MCF 10A (cell line): ENCODE data around the gene RFX3. TPM values are rescaled to one million over a fixed set of nuclear protein-coding genes. Genes with fewer than 3 reads are reported as not detected.

ENCODE experiments used
- BruUV-seq: library from RNA; stranded (reverse); fragments of 400-500 nt; replicated peaks from 2 replicates; lab custom pipeline; 2021; lab: Mats Ljungman, UMichigan
- CTCF ChIA-PET: fragments of 300-600 bp; sonication (Branson Sonifier 250); formaldehyde crosslinking; extraction: SDS; loops from one replicate; lab custom pipeline; 2021; ENCODE audit warnings: antibody characterized with exemption, inconsistent platforms; lab: Yijun Ruan, JAX
- POLR2A ChIA-PET: fragments of 300-600, 350-650 bp; sonication (Branson Sonifier 250); formaldehyde crosslinking; extraction: SDS; loops from one replicate; lab custom pipeline; 2020; ENCODE audit warnings: antibody characterized with exemption, inconsistent platforms; lab: Yijun Ruan, JAX
- DNase-seq: peaks from one replicate; pipeline ENCODE4 v3.0.0-alpha.2; 2018; ENCODE audit not compliant: unreplicated experiment
- H3K27ac Mint-ChIP-seq: one replicate; pipeline ENCODE4 v1.8.0; 2022; ENCODE audit warnings: mild to moderate bottlenecking, low read depth, mixed read lengths; ENCODE audit not compliant: unreplicated experiment
- H3K27me3 Mint-ChIP-seq: one replicate; pipeline ENCODE4 v1.8.0; 2022; ENCODE audit warnings: mixed read lengths; ENCODE audit not compliant: insufficient read depth, unreplicated experiment
- H3K36me3 Mint-ChIP-seq: one replicate; pipeline ENCODE4 v1.8.0; 2022; ENCODE audit warnings: mild to moderate bottlenecking, moderate library complexity, mixed read lengths; ENCODE audit not compliant: insufficient read depth, unreplicated experiment
- H3K4me1 Mint-ChIP-seq: one replicate; pipeline ENCODE4 v1.8.0; 2022; ENCODE audit warnings: mixed read lengths; ENCODE audit not compliant: insufficient read depth, unreplicated experiment
- H3K4me3 Mint-ChIP-seq: one replicate; pipeline ENCODE4 v1.8.0; 2022; ENCODE audit warnings: mild to moderate bottlenecking, moderate library complexity, mixed read lengths; ENCODE audit not compliant: unreplicated experiment
- H3K9me3 Mint-ChIP-seq: one replicate; pipeline ENCODE4 v1.8.0; 2022; ENCODE audit warnings: mixed read lengths; ENCODE audit not compliant: unreplicated experiment
- CTCF ChIP-seq: fragments of 200-600 bp; IDR thresholded peaks from one replicate; pipeline ENCODE4 v1.8.0; 2022; ENCODE audit warnings: antibody characterized with exemption, mild to moderate bottlenecking; ENCODE audit not compliant: unreplicated experiment
- intact Hi-C: fragments of 100-400 bp; cut with micrococcal nuclease; formaldehyde crosslinking; loops from 2 replicates; pipeline ENCODE4 v1.14.1; 2022
- total RNA-seq: library from RNA; stranded (reverse); gene quantifications from 2 replicates; pipeline ENCODE4 v1.2.3, GENCODE V29; 2022

Gene RFX3
- total RNA-seq, 1 experiment from 2014 or later = 9.7 TPM

GRCh38 chr9:3553076-3553765 is 27.4 kb upstream of the RFX3 start:
- no peak for DNase-seq
- no peak for TF ChIP-seq CTCF
- Mint-ChIP-seq H3K36me3 (peaks cover 15% of the 10 kb centered on the region), H3K27me3 (no peaks in the 10 kb centered on the region), H3K9me3 (no peaks in the 10 kb centered on the region), H3K4me3 (no peak overlapping the region), H3K4me1 (no peaks in the 10 kb centered on the region), H3K27ac (no peak overlapping the region)
- intact Hi-C loops = no loop called here
- ChIA-PET CTCF (interaction anchor here (1.1 kb wide), 1 partner anchor 85 kb away, joined by 4 read pairs; no protein-coding TSS in a partner anchor), POLR2A (no interaction called here)
- no TSS peak for BruUV-seq

DNA sequence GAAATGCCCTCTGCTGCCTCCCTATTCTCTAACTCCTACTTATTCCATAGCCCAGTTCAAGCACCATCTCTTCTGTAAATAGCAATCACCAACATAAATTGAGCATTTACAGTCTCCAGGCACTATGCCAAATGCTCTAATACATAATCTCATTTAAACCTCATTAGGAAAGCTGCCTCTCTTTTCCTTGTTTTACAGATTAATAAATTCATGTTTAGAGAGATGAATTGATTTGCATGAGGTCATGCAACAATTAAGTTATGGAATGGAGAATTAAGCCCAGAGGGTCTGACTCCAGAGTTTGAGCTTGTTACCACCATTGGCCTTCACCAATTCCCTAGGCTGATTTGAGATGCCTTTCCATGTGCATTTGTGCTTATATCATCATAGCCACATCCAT is 23.4 kb upstream of the RFX3 start:
- no peak for TF ChIP-seq CTCF
- H3K4me1 Mint-ChIP-seq = no peaks in the 10 kb centered on the region
- intact Hi-C loops = no loop called here
- no peaks in the 10 kb centered on the region for H3K9me3 Mint-ChIP-seq
- no peak overlapping the region for H3K27ac Mint-ChIP-seq
- no peak for DNase-seq
- no peak overlapping the region for H3K4me3 Mint-ChIP-seq
- POLR2A ChIA-PET = no interaction called here
- no TSS peak for BruUV-seq
- CTCF ChIA-PET = interaction anchor here (0.6 kb wide), 1 partner anchor 1116 kb away, joined by 3 read pairs; no protein-coding TSS in a partner anchor
- peaks cover 17% of the 10 kb centered on the region for H3K36me3 Mint-ChIP-seq
- no peaks in the 10 kb centered on the region for H3K27me3 Mint-ChIP-seq

DNA sequence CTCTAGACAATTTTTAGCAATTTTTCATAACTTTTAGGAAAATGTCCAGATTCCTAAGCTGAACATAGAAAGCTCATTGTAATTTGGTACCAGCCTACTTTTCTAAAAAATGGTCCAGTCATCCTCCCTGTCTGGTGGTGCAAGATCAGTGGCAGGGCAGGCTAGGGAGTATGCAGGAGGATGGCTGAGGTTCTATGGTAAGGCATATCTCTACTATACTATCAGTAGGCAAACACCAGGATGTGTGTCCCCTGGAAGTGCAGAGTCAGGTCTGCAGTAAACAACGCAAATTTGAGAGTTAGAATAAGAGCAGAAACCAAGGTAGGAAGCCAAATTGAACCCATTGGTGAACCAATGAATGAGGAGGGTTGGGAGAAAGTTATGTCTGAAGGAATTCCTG is 22.8 kb upstream of the RFX3 start:
- no peak for TF ChIP-seq CTCF

DNA sequence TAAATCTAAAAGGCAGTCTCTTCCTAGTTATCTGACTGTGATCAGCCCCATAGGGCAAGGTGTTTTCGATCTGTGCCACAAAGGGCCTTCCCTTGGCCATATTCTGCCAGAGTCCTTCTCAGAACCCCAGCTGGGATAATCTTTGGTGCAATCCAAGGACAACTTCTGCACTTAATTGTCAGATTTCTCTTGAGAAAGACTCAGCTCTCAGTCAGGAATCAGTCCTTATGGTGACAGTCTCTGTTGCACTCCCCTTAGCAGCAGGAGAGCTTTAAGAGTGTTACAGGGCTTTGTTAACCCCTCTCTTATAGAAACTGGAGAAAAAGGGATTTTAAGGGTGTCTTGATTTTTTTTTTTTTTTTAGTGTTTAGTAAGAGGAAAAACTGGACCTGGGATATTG is 15.4 kb upstream of the RFX3 start:
- ChIA-PET POLR2A (interaction anchor here (0.6 kb wide), 1 partner anchor 17 kb away, joined by 3 read pairs; no protein-coding TSS in a partner anchor), CTCF (interaction anchor here (0.6 to 1.0 kb wide), 2 partner anchors 14 to 100 kb away, joined by 3 to 4 read pairs; no protein-coding TSS in a partner anchor)
- intact Hi-C loops = no loop called here
- no peak overlapping the region for H3K27ac Mint-ChIP-seq
- BruUV-seq = no TSS peak
- TF ChIP-seq CTCF = no peak
- no peaks in the 10 kb centered on the region for H3K9me3 Mint-ChIP-seq
- no peak for DNase-seq
- H3K36me3 Mint-ChIP-seq = no peaks in the 10 kb centered on the region
- no peaks in the 10 kb centered on the region for H3K4me1 Mint-ChIP-seq
- no peak overlapping the region for H3K4me3 Mint-ChIP-seq
- H3K27me3 Mint-ChIP-seq = no peaks in the 10 kb centered on the region

More for the DNA sequence above, 22.8 kb upstream of the RFX3 start:
- Mint-ChIP-seq H3K9me3 (no peaks in the 10 kb centered on the region), H3K4me3 (no peak overlapping the region), H3K27ac (no peak overlapping the region), H3K36me3 (peaks cover 17% of the 10 kb centered on the region), H3K4me1 (no peaks in the 10 kb centered on the region), H3K27me3 (no peaks in the 10 kb centered on the region)
- DNase-seq = no peak
- BruUV-seq = no TSS peak
- intact Hi-C loops = no loop called here
- ChIA-PET POLR2A (no interaction called here), CTCF (interaction anchor here (0.6 kb wide), 1 partner anchor 1115 kb away, joined by 3 read pairs; no protein-coding TSS in a partner anchor)
